Mesenteric fat pad (tissue), 1 donor: ENCODE data around the gene STARD5. TPM values are rescaled to one million over a fixed set of nuclear protein-coding genes. Genes with fewer than 3 reads are reported as not detected.
"Not testable (repeated sequence)": the region's sequence is repeated elsewhere in the genome, so short reads cannot be mapped to it uniquely, and the experiment has no call there.

Experiments used
- DNase-seq: peaks from one replicate; pipeline ENCODE4 v3.0.0-alpha.2; 2020; ENCODE audit warnings: low spot score
- total RNA-seq: library from RNA; stranded (reverse); fragmentation: NEBNext Ultra II Directional; extraction: Animal tissue kit (Norgen Biotek cat#: 25700); gene quantifications from one replicate; pipeline ENCODE4 v1.2.1, GENCODE V29; 2021
- donor health status: DM: yes; HTN: yes; CAD: no.

Gene STARD5
- total RNA-seq, 1 donor from 2014 or later = 3.3 TPM

GRCh38 chr15:81338170-81339007 is 14.4 kb upstream of the STARD5 start:
- DNase-seq = no peak

DNA sequence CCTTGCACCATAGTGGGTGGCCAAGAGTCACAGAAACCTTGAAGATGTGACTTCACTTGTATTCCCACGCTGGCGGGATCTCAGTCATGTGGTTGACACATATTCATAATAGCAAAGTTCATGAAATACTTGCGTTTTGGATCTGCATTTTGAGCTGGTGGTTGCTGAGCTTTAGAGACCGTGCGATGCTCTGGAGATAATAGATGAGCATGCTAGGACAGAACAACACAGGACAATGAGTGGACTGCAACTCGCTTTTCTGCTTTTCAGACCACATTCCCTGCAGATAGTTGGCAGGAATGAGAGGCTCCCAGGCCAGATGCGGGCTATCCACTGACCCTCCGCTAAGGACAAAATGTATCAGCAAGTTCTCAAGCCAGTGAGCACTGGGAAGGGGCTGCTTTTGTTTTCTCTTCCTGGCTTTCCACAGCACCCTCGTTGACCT is 13.8 kb upstream of the STARD5 start:
- DNase-seq = no peak

GRCh38 chr15:81337241-81337640 is 13.3 kb upstream of the STARD5 start:
- no peak for DNase-seq

DNA sequence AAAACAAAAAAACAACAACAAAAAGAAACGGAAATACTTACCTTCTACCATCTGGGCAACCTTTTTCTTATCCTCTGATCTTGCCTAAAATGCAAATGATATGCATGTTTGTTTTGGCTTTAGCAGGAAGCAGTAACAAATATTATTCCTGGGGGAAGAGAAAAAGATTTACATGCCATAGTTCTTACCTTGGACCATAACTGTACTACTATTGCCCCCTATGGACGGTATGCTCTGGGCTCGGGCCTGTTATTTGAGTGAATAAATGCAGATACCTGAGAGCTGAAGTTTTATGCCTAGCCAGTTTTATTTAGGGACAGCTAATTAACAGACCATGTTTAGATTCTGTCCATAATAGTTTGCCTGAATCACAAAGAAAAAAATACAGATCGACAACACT is 12.6 kb upstream of the STARD5 start:
- no peak for DNase-seq

DNA sequence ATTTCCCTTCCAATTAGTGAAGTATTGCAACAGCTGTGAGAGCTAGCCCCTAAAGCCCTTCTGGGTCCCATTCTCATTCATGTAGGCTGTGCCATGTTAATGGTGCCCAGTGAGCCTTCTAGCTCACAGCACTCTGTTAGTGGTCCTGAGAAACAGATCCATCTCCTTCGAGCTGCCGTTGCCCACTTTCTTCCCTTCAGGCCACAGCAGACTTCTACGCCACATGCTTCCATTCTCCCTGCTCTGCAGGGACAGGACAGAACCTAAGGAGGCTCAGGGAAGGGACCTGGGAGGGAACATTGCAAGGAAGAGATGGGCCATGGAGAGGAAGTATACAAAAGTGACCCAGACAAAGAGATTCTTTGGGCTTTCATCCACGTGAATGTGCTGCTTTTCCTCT is 11.7 kb upstream of the STARD5 start:
- no peak for DNase-seq

DNA sequence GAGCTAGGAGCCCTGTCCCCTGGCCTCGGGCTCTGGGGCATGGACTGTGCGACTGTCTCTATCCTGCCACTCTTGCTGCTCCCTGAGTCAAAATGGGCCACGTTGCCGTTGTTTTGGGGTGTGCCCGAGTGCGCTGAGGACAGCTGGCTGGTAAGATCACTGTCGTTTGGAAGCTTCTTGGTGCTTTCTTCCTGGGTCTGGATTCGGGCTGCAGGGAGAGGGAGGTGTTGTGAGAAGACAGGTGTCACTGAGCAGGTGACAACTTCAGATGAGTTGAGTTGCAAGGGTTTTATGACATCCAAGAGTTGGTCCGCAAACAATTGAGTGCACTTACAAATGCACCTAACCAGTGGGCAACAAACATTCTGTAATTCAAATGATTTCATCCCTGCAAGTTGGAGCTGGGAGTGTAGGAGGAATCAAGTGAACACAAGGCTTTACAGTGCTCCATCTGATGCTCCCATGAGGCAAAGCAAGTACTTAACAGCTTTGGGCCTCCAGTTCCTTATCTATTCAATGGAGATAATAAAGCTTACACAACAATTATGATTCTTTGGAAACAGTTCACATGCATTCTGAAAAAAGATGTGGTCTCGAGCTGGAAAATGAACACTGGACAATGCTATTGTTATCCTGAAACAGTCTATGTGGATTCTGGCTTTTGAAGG is 11.0 kb upstream of the STARD5 start:
- no peak for DNase-seq

DNA sequence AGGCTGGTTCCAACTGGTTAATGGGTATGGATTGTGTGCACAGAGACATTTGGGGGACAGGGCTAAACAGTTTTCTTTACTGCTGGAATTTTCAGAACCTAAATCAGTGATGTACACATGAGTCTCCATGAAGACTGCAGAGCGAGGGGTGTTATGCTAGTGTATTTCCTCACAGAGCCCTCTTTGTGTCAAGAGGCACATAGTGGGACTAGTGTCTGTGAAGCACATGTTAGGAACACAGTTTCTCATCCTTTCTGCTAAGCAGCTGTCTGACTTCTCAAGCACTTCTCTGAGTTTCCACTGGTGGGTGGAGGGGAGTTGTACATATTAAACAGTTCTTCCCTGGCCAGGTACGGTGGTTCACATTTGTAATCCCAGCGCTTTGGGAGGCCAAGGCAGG is 9.4 kb upstream of the STARD5 start:
- no peak for DNase-seq

GRCh38 chr15:81332326-81332725 is 8.4 kb upstream of the STARD5 start:
- no peak for DNase-seq

GRCh38 chr15:81331600-81331999 is 7.7 kb upstream of the STARD5 start:
- no peak for DNase-seq

GRCh38 chr15:81331141-81331540 is 7.2 kb upstream of the STARD5 start:
- DNase-seq = not testable (repeated sequence)

- no peak for DNase-seq
Measured at GRCh38 chr15:81330366-81331090, 6.6 kb upstream of the STARD5 start.

GRCh38 chr15:81329446-81329845 is 5.5 kb upstream of the STARD5 start:
- no peak for DNase-seq

DNA sequence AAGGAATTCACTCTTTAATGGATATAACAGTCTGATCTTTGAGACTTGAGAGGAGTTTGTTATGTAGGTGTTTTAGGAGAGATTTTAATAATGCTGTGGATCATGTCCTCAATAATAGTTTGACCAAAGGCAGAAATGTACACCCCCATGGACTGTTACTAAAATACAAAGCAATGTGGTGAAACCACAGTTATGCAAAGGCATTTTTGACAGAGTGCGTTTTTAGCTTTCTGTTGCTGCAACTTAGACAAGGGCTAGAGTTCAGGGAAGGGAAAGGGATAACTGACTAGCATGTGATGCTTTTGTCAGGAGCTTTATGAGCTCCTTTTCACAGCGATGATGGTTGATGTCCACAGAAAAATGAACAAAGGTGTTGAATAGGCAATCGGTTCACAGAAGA is 3.6 kb upstream of the STARD5 start:
- no peak for DNase-seq

DNA sequence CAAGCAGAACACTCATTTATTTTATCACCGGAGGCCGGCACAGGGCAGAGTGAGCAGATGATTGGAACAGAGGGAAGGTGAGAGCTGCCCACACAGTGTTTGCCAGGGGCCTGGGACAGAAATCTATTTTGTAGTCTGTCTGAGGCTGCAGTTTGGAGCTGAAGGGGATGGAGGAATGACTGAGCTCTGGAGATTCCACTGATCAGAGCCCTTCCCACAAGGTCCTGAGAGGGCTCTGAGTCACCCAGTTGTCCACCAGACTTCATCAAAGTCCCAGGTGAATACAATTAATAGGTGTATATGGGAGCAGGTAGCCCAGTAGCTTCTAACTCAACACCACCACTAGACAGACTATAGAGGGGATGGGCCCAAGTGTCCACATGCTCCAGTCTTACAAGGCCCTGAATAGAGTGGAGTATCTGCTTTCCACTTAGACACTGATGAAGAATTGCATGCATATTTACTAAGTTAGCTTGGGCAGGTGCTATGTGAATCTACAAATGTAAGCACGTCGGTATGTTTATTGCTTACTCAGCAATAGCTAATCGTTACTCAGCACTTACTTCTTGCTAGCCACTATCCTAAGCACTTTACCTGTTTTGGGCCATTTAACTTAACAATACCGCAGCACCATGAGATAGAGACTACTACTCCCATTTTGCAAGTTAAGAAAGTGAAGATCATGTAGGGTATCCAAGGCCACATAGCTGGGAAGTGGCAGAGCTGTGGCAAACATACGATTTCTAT is 2.7 kb upstream of the STARD5 start:
- DNase-seq = no peak

DNA sequence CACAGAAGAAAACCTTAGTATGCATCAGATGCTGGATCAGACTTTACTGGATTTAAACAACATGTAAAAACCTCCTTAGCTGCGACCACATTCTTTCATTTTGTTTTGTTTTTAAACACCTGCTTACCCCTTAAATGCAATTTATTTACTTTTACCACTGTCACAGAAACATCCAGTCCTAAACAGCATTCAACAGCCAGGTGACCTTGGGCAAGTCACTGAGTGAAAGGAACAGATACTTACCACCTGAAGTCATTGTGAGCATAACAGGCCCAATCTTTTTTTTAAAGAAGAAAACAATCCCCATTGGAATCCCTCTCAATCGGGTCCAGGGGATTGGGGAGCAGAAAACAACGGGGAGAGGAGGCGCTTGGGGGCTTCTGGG is 390 bp downstream of the STARD5 start:
- DNase-seq = no peak

DNA sequence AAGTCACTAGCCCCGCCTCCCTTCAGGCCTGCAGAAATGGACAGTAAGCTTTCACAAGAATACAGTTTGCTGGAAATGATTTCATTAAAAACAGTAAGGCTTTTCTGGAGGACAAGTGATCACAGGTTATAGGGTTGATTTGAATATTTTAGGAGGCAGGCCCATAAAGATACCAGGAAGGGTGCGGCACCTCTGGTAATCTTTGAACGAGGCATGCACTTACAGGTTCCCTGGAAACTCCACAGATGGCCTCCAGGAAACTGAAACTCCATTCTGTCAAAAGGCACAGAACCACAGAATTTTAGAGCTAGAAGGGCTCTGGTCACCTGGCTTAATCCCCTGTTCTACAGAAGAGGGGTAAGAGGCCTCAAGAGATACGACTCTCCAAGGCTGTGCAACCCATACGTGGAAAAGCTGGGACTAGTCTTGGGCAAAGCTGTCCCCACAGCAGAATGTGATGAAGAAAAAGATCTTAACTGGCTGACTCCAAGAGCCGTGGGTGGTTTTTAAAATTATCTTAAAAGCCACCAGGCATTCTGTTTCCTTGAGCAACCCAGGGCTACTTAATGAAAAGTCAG is 1.2 kb downstream of the STARD5 start:
- no peak for DNase-seq

- no peak for DNase-seq
Measured at GRCh38 chr15:81321667-81322066, 2.3 kb downstream of the STARD5 start.

GRCh38 chr15:81317642-81318017 is 6.3 kb downstream of the STARD5 start:
- DNase-seq = peak; percentile 26

- DNase-seq = no peak
Measured at GRCh38 chr15:81316267-81316666, 7.7 kb downstream of the STARD5 start.

DNA sequence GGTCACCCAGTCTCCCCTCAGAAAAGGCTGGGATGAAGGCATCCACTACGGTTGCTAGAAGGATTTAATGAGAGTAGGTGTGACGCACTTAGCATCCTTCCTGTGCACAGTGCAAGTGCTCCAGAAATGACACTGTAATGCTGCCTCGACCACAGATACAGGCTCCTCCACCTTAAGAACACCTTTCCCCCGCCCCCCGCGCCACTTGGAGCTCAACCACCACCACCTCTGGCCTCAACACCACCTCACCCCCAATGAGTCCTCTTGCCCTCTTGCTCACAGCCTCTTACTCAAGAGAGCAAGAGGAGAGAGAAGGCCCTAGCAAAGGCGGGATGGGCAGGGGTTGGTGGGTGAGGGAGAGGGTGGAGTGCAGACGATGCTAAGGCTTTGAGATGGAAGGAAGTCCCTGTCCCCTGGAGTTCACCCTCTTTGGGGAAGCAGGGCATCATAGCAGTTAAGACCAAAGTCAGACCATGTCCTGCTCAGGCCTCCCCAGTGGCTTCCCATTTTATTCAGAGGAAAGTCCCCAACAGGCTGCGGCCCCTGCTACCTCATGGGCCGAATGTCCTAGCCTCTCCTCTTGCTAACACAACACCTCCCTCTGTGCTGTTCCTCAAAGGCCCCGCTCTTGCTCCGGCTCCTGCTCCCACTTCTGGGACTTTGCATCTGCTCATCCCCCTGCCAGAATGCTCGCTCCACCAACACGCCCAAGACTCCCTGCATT is 8.3 kb downstream of the STARD5 start:
- peak; percentile 69 for DNase-seq
